HG03378 (cell line): ENCODE results near the gene SLC5A2.
A peak's percentile ranks its signal among the peaks of the same experiment; 100 is the strongest.
"Not testable (repeated sequence)": the region's sequence is repeated elsewhere in the genome, so short reads cannot be mapped to it uniquely, and the experiment has no call there.

Experiments
- ATAC-seq: cut with Tn5 transposase; IDR thresholded peaks from one replicate; pipeline ENCODE4 v1.9.1; 2021; ENCODE audit warnings: mild to moderate bottlenecking, moderate library complexity; ENCODE audit not compliant: unreplicated experiment

The SLC5A2 gene

GRCh38 chr16:31474773-31475738, 7.9 kb upstream of the SLC5A2 start:
- no peak for ATAC-seq

GRCh38 chr16:31475946-31476302, 7.0 kb upstream of the SLC5A2 start:
- ATAC-seq, result no peak

GRCh38 chr16:31476303-31477219, 6.4 kb upstream of the SLC5A2 start:
- no peak for ATAC-seq

GRCh38 chr16:31477220-31478216, 5.4 kb upstream of the SLC5A2 start:
- ATAC-seq, result no peak

GRCh38 chr16:31478956-31479355, 4.0 kb upstream of the SLC5A2 start:
- ATAC-seq, result no peak

GRCh38 chr16:31479751-31480150, 3.2 kb upstream of the SLC5A2 start:
- ATAC-seq, result no peak

GRCh38 chr16:31480851-31481536, 1.9 kb upstream of the SLC5A2 start:
- no peak for ATAC-seq

- not testable (repeated sequence) for ATAC-seq
Observed at GRCh38 chr16:31484048-31484447, 1.1 kb downstream of the SLC5A2 start.

GRCh38 chr16:31484491-31485171, 1.7 kb downstream of the SLC5A2 start:
- no peak for ATAC-seq

GRCh38 chr16:31485571-31485970, 2.6 kb downstream of the SLC5A2 start:
- no peak for ATAC-seq

GRCh38 chr16:31486045-31486444, 3.1 kb downstream of the SLC5A2 start:
- ATAC-seq, result no peak

GRCh38 chr16:31487071-31487719, 4.3 kb downstream of the SLC5A2 start:
- no peak for ATAC-seq

- ATAC-seq, result peak; percentile 68
Observed at GRCh38 chr16:31487720-31488467, 5.0 kb downstream of the SLC5A2 start.

GRCh38 chr16:31488468-31489297, 5.8 kb downstream of the SLC5A2 start:
- ATAC-seq, result no peak

GRCh38 chr16:31489298-31489564, 6.3 kb downstream of the SLC5A2 start:
- ATAC-seq, result no peak

- no peak for ATAC-seq
Observed at GRCh38 chr16:31489616-31490584, 7.0 kb downstream of the SLC5A2 start.
